Measurements from ENCODE around the gene XRCC1.

XRCC1 gene

DNA sequence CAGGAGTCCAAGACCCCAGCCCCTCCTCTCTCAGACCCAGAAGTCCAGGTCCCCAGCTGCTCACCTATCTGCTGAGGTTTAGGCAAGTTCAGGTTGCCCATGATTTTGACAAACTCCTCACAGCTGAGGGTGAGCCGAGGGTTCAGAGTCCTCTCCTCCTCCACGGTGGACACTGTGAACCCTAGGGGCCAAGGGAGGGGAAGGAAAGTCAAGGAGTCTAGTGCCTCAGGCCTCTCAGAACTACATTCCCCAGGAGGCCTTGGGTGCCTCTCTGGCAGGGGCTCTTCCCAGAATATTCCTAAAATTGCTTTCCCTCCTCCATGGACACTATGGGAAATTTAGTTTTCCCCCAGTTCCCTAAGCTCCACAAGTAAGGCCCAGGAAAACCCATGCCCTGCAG, 67.4 kb downstream of the XRCC1 start:
- no peak for DNase-seq

- DNase-seq, result no peak
These were observed 68.7 kb downstream of the XRCC1 start for GRCh38 chr19:43506629-43507028.

DNA sequence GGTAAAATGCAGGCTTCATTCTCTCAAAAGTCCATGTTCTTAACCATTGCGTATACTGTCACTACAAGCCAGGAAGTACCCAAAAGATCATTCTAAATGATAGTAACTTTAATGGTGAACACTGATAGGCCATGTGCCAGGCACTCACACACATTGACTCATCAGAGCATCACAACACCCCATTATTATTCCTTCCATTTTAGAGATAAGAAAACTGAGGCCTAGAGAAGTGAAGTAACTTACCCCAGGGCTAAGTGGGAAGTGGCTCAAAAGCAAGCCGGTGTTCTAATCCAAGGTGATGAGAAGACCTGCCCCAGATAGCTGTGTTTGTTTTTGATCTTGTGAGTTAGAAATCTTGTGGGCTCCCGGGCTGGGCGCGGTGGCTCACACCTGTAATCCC, 69.4 kb downstream of the XRCC1 start:
- DNase-seq, result no peak

DNA sequence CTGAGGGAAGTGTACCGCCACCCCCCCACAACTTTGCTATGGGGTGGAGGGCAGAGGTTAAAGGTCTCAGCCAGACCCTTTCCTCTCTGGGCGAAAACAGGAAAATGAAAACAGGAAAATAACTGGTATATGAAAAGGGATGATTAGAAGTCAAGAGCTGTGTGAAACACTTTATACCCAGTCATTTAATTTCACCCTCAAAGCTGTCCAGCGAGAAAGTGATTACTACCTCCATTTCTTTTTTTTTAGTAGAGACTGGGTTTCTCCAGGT, 70.2 kb downstream of the XRCC1 start:
- no peak for DNase-seq

- DNase-seq, result no peak
These were observed 70.7 kb downstream of the XRCC1 start, which contains the start of gene PHLDB3 for GRCh38 chr19:43504426-43505185. Gene PHLDB3, minus strand, starts transcription at chr19:43504746. Its CDS starts 628 bp downstream, at chr19:43504118.

- DNase-seq, result peak; percentile 89
These were observed 71.6 kb downstream of the XRCC1 start for GRCh38 chr19:43503501-43504425.

GRCh38 chr19:43502419-43502976, 72.8 kb downstream of the XRCC1 start:
- no peak for DNase-seq

GRCh38 chr19:43501661-43502418, 73.5 kb downstream of the XRCC1 start:
- DNase-seq, result peak; percentile 14

- DNase-seq, result no peak
These were observed 76.3 kb downstream of the XRCC1 start for GRCh38 chr19:43499042-43499441.

DNA sequence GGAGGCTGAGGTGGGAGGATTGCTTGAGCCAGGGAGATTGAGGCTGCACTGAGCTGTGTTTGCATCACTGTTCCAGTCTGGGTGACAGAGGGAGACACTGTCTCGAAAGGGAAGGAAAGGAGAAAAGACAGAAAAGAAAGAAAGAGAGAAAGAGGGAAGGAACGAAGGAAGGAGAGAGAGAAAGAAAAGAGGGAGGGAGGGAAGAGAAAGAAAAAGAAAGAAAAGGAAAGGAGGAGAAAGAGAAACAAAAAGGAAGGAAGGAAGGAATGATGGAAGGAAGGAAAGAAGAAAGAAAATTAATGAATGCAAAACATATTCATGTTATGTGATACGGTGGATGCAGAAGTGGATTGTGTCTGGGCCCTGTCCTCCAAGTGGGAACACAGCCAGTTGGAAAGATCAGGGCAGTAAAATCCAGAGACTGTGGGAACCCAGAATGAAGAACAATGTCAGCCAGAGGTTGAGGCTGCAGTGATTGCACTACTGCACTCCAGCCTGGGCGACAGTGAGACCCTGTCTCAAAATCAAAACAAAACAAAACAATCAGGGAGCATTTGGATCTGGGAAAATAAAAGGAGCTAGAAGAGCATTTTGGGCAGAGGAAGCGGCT, 77.0 kb downstream of the XRCC1 start:
- no peak for DNase-seq

- DNase-seq, result no peak
These were observed 78.4 kb downstream of the XRCC1 start for GRCh38 chr19:43496960-43497359.

GRCh38 chr19:43495082-43495481, 80.2 kb downstream of the XRCC1 start:
- no peak for DNase-seq

All from fibroblast of skin of right biceps (primary cell).